ENCODE data around the gene PTPN12.

DNA sequence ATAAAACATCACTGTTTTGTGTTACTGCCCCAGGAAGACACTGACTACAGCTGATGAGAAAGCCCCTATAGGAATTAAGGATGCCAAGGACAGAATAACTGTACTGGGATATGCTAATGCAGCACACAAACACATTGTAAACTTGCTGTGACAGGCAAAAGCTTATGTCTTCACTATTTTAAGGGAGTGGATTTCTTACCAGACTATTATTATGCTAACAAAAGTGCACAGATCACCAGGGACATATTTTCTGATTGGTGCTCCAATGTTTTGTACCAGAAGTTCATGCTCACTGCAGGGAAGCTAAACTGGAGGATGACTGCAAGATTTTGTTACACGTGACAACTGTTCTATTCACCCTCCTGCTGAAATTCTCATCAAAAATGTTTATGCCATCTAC, 48.1 kb upstream of the PTPN12 start:
- TF ChIP-seq, protein P1, sequence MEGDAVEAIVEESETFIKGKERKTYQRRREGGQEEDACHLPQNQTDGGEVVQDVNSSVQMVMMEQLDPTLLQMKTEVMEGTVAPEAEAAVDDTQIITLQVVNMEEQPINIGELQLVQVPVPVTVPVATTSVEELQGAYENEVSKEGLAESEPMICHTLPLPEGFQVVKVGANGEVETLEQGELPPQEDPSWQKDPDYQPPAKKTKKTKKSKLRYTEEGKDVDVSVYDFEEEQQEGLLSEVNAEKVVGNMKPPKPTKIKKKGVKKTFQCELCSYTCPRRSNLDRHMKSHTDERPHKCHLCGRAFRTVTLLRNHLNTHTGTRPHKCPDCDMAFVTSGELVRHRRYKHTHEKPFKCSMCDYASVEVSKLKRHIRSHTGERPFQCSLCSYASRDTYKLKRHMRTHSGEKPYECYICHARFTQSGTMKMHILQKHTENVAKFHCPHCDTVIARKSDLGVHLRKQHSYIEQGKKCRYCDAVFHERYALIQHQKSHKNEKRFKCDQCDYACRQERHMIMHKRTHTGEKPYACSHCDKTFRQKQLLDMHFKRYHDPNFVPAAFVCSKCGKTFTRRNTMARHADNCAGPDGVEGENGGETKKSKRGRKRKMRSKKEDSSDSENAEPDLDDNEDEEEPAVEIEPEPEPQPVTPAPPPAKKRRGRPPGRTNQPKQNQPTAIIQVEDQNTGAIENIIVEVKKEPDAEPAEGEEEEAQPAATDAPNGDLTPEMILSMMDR (IDR thresholded peaks at IDR 0.05), result no peak
- TF ChIP-seq POLR2AphosphoS5 (IDR thresholded peaks at IDR 0.05) (no peak), EP300 (IDR thresholded peaks at IDR 0.05) (no peak), POLR2A (IDR thresholded peaks at IDR 0.05) (no peak)

All from stomach (tissue), 4 donors.